Measurements from ENCODE around the gene UGT1A3.

DNA sequence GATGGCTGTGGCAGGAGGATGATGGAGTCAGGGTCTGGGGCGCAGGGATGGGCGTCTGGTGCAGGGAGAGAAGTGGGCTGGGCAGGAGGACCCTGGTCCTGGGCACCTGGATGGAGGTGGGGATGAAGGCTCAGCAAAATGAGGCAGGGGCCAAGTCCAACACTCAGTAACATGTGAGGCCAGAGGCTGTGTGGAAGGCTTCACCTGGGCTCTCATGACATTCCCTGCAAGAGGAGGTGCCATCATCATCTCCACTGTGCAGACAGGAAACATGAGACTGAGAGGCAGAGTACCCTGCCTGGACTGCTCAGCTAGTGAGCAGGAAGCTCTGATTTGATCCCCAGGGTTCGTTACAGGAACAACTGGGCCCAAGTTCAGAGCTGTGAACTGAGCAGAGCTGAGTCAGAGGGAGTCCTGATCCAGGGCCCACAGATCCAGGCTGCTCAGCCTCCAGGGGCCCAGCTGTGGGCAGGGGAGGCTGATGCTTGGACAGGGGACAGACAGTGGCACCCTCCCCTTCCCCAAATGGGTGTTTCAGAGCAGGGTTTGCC, 88.6 kb downstream of the UGT1A3 start:
- TF ChIP-seq POLR2A (IDR thresholded peaks at IDR 0.05; ENCODE audit: low read depth, low read length): no peak
- no peak for TF ChIP-seq IRF5 (IDR thresholded peaks at IDR 0.05; ENCODE audit: borderline replicate concordance)
- no peak for TF ChIP-seq EZH2 (IDR thresholded peaks at IDR 0.05; ENCODE audit: borderline replicate concordance, control insufficient read depth, low read depth, low read length)
- no peak for TF ChIP-seq RB1 (IDR thresholded peaks at IDR 0.05; ENCODE audit: borderline replicate concordance)
- TF ChIP-seq MXI1 (IDR thresholded peaks at IDR 0.05; ENCODE audit: low read depth, low read length): no peak
- no peak for TF ChIP-seq CTCF (IDR thresholded peaks at IDR 0.05 in 2 of 3, conservative IDR thresholded peaks at IDR 0.05 in 1 of 3; ENCODE audit: control insufficient read depth in 2 of 3, extremely low read depth in 1 of 3, insufficient read depth in 1 of 3, low read depth in 3 of 3, low read length in 3 of 3)
- TF ChIP-seq EGR1 (IDR thresholded peaks at IDR 0.05; ENCODE audit: borderline replicate concordance in 1 of 2, low read depth in 2 of 2, low read length in 2 of 2): no peak
- TF ChIP-seq YBX1 (IDR thresholded peaks at IDR 0.05): no peak
- no peak for TF ChIP-seq SREBF1 (IDR thresholded peaks at IDR 0.05; ENCODE audit: low read length)

All from GM12878 (cell line).